RWPE2 (cell line): ENCODE measurements around the gene C13orf42.

Source experiments
- ATAC-seq: fragments of 200-7000 bp; cut with Tn5 transposase; 3 replicates; pipeline ENCODE4 v1.9.1; 2021; ENCODE audit warnings: low read depth
- DNase-seq: peaks from one replicate; pipeline ENCODE4 v3.0.0-alpha.2; 2020; ENCODE audit warnings: low spot score
- H3K27ac ChIP-seq: fragments of 450-650 bp; 2 replicates; pipeline ENCODE4 v1.5.1; 2017; ENCODE audit warnings: mild to moderate bottlenecking; ENCODE audit not compliant: poor library complexity, severe bottlenecking
- H3K27me3 ChIP-seq: fragments of 250-450 bp; sonication (Bioruptor Pico); 2 replicates; pipeline ENCODE4 v1.5.1; 2021; ENCODE audit warnings: mild to moderate bottlenecking, moderate library complexity; ENCODE audit not compliant: insufficient read depth, poor library complexity, severe bottlenecking
- H3K36me3 ChIP-seq: fragments of 250-450 bp; sonication (Bioruptor Pico); 2 replicates; pipeline ENCODE4 v1.5.1; 2020; ENCODE audit warnings: low read depth, mild to moderate bottlenecking, moderate library complexity
- H3K4me1 ChIP-seq: fragments of 250-450 bp; sonication (Bioruptor Pico); 2 replicates; pipeline ENCODE4 v1.5.1; 2021; ENCODE audit warnings: mild to moderate bottlenecking, moderate library complexity; ENCODE audit not compliant: insufficient read depth, poor library complexity, severe bottlenecking
- H3K4me3 ChIP-seq: fragments of 250-450 bp; sonication (Bioruptor Pico); 2 replicates; pipeline ENCODE4 v1.5.1; 2021; ENCODE audit warnings: mild to moderate bottlenecking, moderate library complexity; ENCODE audit not compliant: severe bottlenecking
- H3K9me3 ChIP-seq: fragments of 250-450 bp; sonication (Bioruptor Pico); 2 replicates; pipeline ENCODE4 v1.5.1; 2021; ENCODE audit warnings: mild to moderate bottlenecking, moderate library complexity; ENCODE audit not compliant: severe bottlenecking
- CTCF ChIP-seq: fragments of 450-650 bp; IDR thresholded peaks from one replicate; pipeline ENCODE4 v1.5.1; 2017; ENCODE audit warnings: mild to moderate bottlenecking, moderate library complexity; ENCODE audit not compliant: poor library complexity, severe bottlenecking

C13orf42 gene

GRCh38 chr13:51136276-51136980 lies 25.4 kb upstream of the C13orf42 start:
- H3K4me1 ChIP-seq, result no peaks in the 10 kb centered on the region
- no peak overlapping the region for H3K4me3 ChIP-seq
- DNase-seq, result no peak
- no peak for TF ChIP-seq CTCF
- no peaks in the 10 kb centered on the region for H3K27me3 ChIP-seq
- H3K9me3 ChIP-seq, result no peaks in the 10 kb centered on the region
- ATAC-seq, result no peak
- H3K27ac ChIP-seq, result no peak overlapping the region
- H3K36me3 ChIP-seq, result no peaks in the 10 kb centered on the region

- H3K4me1 ChIP-seq, result no peaks in the 10 kb centered on the region
- DNase-seq (no peak), ATAC-seq (no peak)
- no peaks in the 10 kb centered on the region for H3K9me3 ChIP-seq
- no peak for TF ChIP-seq CTCF
- no peak overlapping the region for H3K27ac ChIP-seq
- H3K27me3 ChIP-seq, result no peaks in the 10 kb centered on the region
- no peaks in the 10 kb centered on the region for H3K36me3 ChIP-seq
- no peak overlapping the region for H3K4me3 ChIP-seq
These were observed 23.8 kb upstream of the C13orf42 start for GRCh38 chr13:51134763-51135365.

DNA sequence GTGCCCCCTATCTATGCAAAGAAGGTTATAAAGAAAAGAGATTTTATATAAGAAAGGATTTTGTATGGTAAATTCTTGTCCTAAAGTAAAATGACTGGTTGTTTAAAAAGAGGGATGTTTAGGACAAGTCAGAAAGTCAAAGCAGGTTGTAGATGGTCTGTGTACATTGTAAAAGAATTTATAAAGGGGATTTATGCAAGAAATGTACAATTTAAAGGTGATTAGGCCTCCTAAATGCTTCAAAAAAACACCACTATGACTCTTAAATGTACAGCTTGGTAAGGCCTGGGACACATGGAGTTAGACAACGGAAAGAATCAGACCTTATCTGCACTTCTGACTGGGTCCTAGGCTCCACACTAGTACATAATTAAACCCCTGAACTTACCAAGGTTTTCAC lies 19.3 kb upstream of the C13orf42 start:
- ATAC-seq (no peak), DNase-seq (no peak)
- H3K4me3 ChIP-seq, result no peak overlapping the region
- no peaks in the 10 kb centered on the region for H3K27me3 ChIP-seq
- no peak overlapping the region for H3K27ac ChIP-seq
- H3K9me3 ChIP-seq, result no peaks in the 10 kb centered on the region
- no peaks in the 10 kb centered on the region for H3K36me3 ChIP-seq
- no peak for TF ChIP-seq CTCF
- H3K4me1 ChIP-seq, result no peaks in the 10 kb centered on the region

GRCh38 chr13:51125495-51126226 lies 14.6 kb upstream of the C13orf42 start:
- DNase-seq, result no peak
- Histone ChIP-seq H3K27ac (no peak overlapping the region), H3K36me3 (no peaks in the 10 kb centered on the region), H3K4me3 (no peak overlapping the region), H3K4me1 (no peaks in the 10 kb centered on the region), H3K27me3 (no peaks in the 10 kb centered on the region), H3K9me3 (no peaks in the 10 kb centered on the region)
- peak; percentile 63 for TF ChIP-seq CTCF
- ATAC-seq, result peak; percentile 64; the same call in 2 of the 3 replicates
